OCI-M2 (cell line): Measurements from ENCODE around the gene CRYL1.
"Not testable (repeated sequence)": the region's sequence is repeated elsewhere in the genome, so short reads cannot be mapped to it uniquely, and the experiment has no call there.

Experiments
- DNase-seq: peaks from one replicate; lab custom pipeline; 2025; ENCODE audit not compliant: unreplicated experiment; lab: John Stamatoyannopoulos, UW

The CRYL1 gene

GRCh38 chr13:20461481-20461859, 64.2 kb downstream of the CRYL1 start:
- DNase-seq: no peak

- DNase-seq: no peak
Observed at GRCh38 chr13:20460761-20461160, 64.9 kb downstream of the CRYL1 start.

GRCh38 chr13:20457670-20458069, 68.0 kb downstream of the CRYL1 start:
- no peak for DNase-seq

- no peak for DNase-seq
Observed at GRCh38 chr13:20456737-20457136, 68.9 kb downstream of the CRYL1 start.

GRCh38 chr13:20451397-20451796, 74.3 kb downstream of the CRYL1 start:
- DNase-seq: no peak

- DNase-seq: no peak
Observed at GRCh38 chr13:20448470-20448869, 77.2 kb downstream of the CRYL1 start.

GRCh38 chr13:20446900-20447299, 78.8 kb downstream of the CRYL1 start:
- no peak for DNase-seq

- no peak for DNase-seq
Observed at GRCh38 chr13:20446405-20446804, 79.3 kb downstream of the CRYL1 start.

GRCh38 chr13:20442798-20443381, 82.8 kb downstream of the CRYL1 start:
- no peak for DNase-seq

- no peak for DNase-seq
Observed at GRCh38 chr13:20442375-20442774, 83.3 kb downstream of the CRYL1 start.

GRCh38 chr13:20441879-20442278, 83.8 kb downstream of the CRYL1 start:
- DNase-seq: no peak

GRCh38 chr13:20441056-20441455, 84.6 kb downstream of the CRYL1 start:
- DNase-seq: no peak

GRCh38 chr13:20439261-20439660, 86.4 kb downstream of the CRYL1 start:
- DNase-seq: no peak

GRCh38 chr13:20438801-20439200, 86.9 kb downstream of the CRYL1 start:
- no peak for DNase-seq

- DNase-seq: no peak
Observed at GRCh38 chr13:20436505-20436904, 89.2 kb downstream of the CRYL1 start.

GRCh38 chr13:20435616-20436368, 89.9 kb downstream of the CRYL1 start:
- DNase-seq: no peak

GRCh38 chr13:20434210-20434609, 91.4 kb downstream of the CRYL1 start:
- DNase-seq: not testable (repeated sequence)

GRCh38 chr13:20431687-20432384, 93.8 kb downstream of the CRYL1 start:
- no peak for DNase-seq

- DNase-seq: no peak
Observed at GRCh38 chr13:20431080-20431479, 94.6 kb downstream of the CRYL1 start.

- DNase-seq: no peak
Observed at GRCh38 chr13:20430296-20430695, 95.4 kb downstream of the CRYL1 start.

GRCh38 chr13:20429682-20430081, 96.0 kb downstream of the CRYL1 start:
- no peak for DNase-seq
